ENCODE results near the gene BICDL1.

DNA sequence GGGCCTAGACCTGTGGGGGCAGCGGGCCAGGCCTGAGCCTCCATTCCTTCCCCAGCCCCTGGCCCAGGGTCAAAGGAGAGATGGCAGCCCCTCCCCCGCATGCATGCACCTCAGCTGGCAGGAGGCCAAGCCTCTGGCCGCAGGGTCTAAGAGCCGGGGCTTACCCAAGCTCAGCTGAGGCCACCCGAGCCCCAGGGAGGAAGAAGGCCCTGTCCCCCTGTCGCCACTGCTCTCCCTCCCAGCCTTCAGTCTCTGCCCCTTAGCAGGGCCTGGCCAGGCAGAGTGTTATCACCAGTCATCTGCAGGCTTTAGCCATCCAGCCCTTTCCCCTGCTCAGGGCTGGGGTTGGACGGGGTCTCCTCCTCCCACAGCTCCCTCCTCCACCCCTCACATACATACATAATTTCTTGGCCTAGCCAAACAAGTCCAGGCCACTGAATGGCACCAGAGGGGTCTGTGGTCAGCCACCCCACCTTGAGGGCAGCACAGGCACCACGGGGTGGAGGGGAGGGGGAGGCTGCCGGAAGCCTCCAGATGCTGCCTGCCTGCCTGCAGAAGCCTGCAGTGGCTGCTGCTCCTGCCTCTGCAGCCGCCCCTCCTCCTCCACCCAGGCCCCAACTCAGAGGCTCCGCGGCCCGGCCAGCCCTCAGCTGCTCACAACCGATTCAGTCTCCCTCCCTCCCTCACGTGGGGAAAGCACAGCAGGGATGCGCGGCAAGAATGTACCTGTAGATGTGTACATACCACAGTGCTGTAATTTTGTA lies 104.7 kb downstream of the BICDL1 start:
- TF ChIP-seq JUNB (IDR thresholded peaks at IDR 0.05) (no peak), EP300 (IDR thresholded peaks at IDR 0.05; ENCODE audit: borderline replicate concordance in 1 of 2, control insufficient read depth in 1 of 2, low read depth in 2 of 2, low read length in 2 of 2) (no peak), MEF2A (IDR thresholded peaks at IDR 0.05; ENCODE audit: insufficient read depth, low read depth, low read length) (no peak), NRF1 (conservative IDR thresholded peaks at IDR 0.05; ENCODE audit: low read depth, low read length) (no peak), ATF7 (IDR thresholded peaks at IDR 0.05; ENCODE audit: low read depth) (no peak), RAD21 (IDR thresholded peaks at IDR 0.05; ENCODE audit: insufficient read depth, low read depth, low read length) (no peak), EZH2 (IDR thresholded peaks at IDR 0.05; ENCODE audit: borderline replicate concordance, control insufficient read depth, low read depth, low read length) (no peak), HDAC2 (IDR thresholded peaks at IDR 0.05) (no peak), SUPT20H (IDR thresholded peaks at IDR 0.05; ENCODE audit: borderline replicate concordance, control insufficient read depth, low read depth, low read length) (no peak), MYC (IDR thresholded peaks at IDR 0.05; ENCODE audit: insufficient read depth, insufficient read length, insufficient replicate concordance, low read length, severe bottlenecking) (no peak)
- TF ChIP-seq, protein P1, sequence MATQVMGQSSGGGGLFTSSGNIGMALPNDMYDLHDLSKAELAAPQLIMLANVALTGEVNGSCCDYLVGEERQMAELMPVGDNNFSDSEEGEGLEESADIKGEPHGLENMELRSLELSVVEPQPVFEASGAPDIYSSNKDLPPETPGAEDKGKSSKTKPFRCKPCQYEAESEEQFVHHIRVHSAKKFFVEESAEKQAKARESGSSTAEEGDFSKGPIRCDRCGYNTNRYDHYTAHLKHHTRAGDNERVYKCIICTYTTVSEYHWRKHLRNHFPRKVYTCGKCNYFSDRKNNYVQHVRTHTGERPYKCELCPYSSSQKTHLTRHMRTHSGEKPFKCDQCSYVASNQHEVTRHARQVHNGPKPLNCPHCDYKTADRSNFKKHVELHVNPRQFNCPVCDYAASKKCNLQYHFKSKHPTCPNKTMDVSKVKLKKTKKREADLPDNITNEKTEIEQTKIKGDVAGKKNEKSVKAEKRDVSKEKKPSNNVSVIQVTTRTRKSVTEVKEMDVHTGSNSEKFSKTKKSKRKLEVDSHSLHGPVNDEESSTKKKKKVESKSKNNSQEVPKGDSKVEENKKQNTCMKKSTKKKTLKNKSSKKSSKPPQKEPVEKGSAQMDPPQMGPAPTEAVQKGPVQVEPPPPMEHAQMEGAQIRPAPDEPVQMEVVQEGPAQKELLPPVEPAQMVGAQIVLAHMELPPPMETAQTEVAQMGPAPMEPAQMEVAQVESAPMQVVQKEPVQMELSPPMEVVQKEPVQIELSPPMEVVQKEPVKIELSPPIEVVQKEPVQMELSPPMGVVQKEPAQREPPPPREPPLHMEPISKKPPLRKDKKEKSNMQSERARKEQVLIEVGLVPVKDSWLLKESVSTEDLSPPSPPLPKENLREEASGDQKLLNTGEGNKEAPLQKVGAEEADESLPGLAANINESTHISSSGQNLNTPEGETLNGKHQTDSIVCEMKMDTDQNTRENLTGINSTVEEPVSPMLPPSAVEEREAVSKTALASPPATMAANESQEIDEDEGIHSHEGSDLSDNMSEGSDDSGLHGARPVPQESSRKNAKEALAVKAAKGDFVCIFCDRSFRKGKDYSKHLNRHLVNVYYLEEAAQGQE (IDR thresholded peaks at IDR 0.05; ENCODE audit: low read depth, low read length): no peak
- TF ChIP-seq, protein P2, sequence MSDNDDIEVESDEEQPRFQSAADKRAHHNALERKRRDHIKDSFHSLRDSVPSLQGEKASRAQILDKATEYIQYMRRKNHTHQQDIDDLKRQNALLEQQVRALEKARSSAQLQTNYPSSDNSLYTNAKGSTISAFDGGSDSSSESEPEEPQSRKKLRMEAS (IDR thresholded peaks at IDR 0.05; ENCODE audit: low read depth, low read length): no peak
